GM21423 (cell line): ENCODE data around the gene GAPVD1.
"Not testable (repeated sequence)": the region's sequence is repeated elsewhere in the genome, so short reads cannot be mapped to it uniquely, and the experiment has no call there.

ENCODE experiments used
- ATAC-seq: cut with Tn5 transposase; IDR thresholded peaks from one replicate; pipeline ENCODE4 v1.9.1; 2021; ENCODE audit warnings: mild to moderate bottlenecking, moderate library complexity; ENCODE audit not compliant: unreplicated experiment

The GAPVD1 gene

GRCh38 chr9:125297917-125298316, 36.3 kb downstream of the GAPVD1 start:
- no peak for ATAC-seq

- ATAC-seq: no peak
Measured at GRCh38 chr9:125302241-125302640, 40.6 kb downstream of the GAPVD1 start.

GRCh38 chr9:125304273-125304672, 42.6 kb downstream of the GAPVD1 start:
- ATAC-seq: no peak

- no peak for ATAC-seq
Measured at GRCh38 chr9:125312411-125312810, 50.8 kb downstream of the GAPVD1 start.

GRCh38 chr9:125316359-125316758, 54.7 kb downstream of the GAPVD1 start:
- not testable (repeated sequence) for ATAC-seq

GRCh38 chr9:125317704-125318103, 56.1 kb downstream of the GAPVD1 start:
- ATAC-seq: no peak

- ATAC-seq: no peak
Measured at GRCh38 chr9:125321496-125321895, 59.9 kb downstream of the GAPVD1 start.

- ATAC-seq: no peak
Measured at GRCh38 chr9:125323615-125324014, 62.0 kb downstream of the GAPVD1 start.

- ATAC-seq: no peak
Measured at GRCh38 chr9:125325826-125326225, 64.2 kb downstream of the GAPVD1 start.

- ATAC-seq: no peak
Measured at GRCh38 chr9:125329978-125330377, 68.4 kb downstream of the GAPVD1 start.

- no peak for ATAC-seq
Measured at GRCh38 chr9:125330587-125330986, 69.0 kb downstream of the GAPVD1 start.

GRCh38 chr9:125332527-125332926, 70.9 kb downstream of the GAPVD1 start:
- ATAC-seq: peak; percentile 79

- ATAC-seq: no peak
Measured at GRCh38 chr9:125337236-125337635, 75.6 kb downstream of the GAPVD1 start.

- no peak for ATAC-seq
Measured at GRCh38 chr9:125338929-125339328, 77.3 kb downstream of the GAPVD1 start.

GRCh38 chr9:125341566-125341965, 79.9 kb downstream of the GAPVD1 start:
- ATAC-seq: no peak

- no peak for ATAC-seq
Measured at GRCh38 chr9:125343518-125344275, 82.1 kb downstream of the GAPVD1 start.

GRCh38 chr9:125346080-125346732, 84.6 kb downstream of the GAPVD1 start:
- ATAC-seq: no peak

- no peak for ATAC-seq
Measured at GRCh38 chr9:125355601-125356000, 94.0 kb downstream of the GAPVD1 start.

GRCh38 chr9:125356032-125356431, 94.4 kb downstream of the GAPVD1 start:
- no peak for ATAC-seq

- ATAC-seq: no peak
Measured at GRCh38 chr9:125359011-125359410, 97.4 kb downstream of the GAPVD1 start.

- ATAC-seq: no peak
Measured at GRCh38 chr9:125360601-125361000, 99.0 kb downstream of the GAPVD1 start.

- no peak for ATAC-seq
Measured at GRCh38 chr9:125361837-125362531, 100.4 kb downstream of the GAPVD1 start.
